ENCODE data around the gene FIZ1.
A peak's percentile ranks its signal among the peaks of the same experiment; 100 is the strongest.

FIZ1 gene

DNA sequence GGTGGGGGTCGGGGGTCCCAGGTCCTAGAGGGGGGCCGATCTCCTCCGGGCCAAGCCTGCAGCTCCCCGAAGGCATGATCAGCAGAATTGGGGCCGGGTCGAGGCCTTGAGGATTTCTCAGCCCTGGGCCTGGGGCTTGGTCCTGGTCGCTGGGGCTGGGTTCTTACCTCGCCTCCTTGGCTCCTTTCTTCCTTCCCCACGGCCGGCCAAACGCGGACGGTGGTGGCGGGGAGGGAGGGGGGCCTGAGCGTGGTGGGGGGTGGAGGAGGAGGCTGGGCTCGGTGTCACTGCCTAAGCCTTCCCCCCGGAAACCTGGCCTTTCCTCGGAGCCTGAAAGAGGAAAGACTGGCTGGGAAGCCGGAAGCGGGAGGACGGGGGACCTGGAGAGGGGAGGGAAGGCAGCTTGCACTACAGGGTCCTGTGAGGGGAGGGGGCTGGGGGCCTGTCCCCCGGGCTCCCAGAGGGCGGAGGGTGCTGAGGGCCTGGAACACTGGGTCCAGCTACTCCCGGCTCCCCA is 18.6 kb downstream of the FIZ1 start, which contains the start of gene ZNF579 (continued):
- no peak for TF ChIP-seq ZNF623 (tag by site-specific recombination; IDR thresholded peaks at IDR 0.05)
- no peak for TF ChIP-seq ZNF837 (tag by site-specific recombination; IDR thresholded peaks at IDR 0.05)
- no peak for TF ChIP-seq HOXD13 (CRISPR knock-in tag; IDR thresholded peaks at IDR 0.05; ENCODE audit: borderline replicate concordance)
- TF ChIP-seq ZNF169 (tag by site-specific recombination; IDR thresholded peaks at IDR 0.05), result no peak
- no peak for TF ChIP-seq ZNF239 (tag by site-specific recombination; IDR thresholded peaks at IDR 0.05)
- TF ChIP-seq ZNF521 (tag by site-specific recombination; IDR thresholded peaks at IDR 0.05), result no peak
- no peak for TF ChIP-seq ZNF121 (tag by site-specific recombination; IDR thresholded peaks at IDR 0.05)
- TF ChIP-seq ZNF777 (tag by site-specific recombination; IDR thresholded peaks at IDR 0.05; ENCODE audit: borderline replicate concordance), result no peak
- no peak for TF ChIP-seq ZNF624 (tag by site-specific recombination; IDR thresholded peaks at IDR 0.05)
- TF ChIP-seq, protein P1, sequence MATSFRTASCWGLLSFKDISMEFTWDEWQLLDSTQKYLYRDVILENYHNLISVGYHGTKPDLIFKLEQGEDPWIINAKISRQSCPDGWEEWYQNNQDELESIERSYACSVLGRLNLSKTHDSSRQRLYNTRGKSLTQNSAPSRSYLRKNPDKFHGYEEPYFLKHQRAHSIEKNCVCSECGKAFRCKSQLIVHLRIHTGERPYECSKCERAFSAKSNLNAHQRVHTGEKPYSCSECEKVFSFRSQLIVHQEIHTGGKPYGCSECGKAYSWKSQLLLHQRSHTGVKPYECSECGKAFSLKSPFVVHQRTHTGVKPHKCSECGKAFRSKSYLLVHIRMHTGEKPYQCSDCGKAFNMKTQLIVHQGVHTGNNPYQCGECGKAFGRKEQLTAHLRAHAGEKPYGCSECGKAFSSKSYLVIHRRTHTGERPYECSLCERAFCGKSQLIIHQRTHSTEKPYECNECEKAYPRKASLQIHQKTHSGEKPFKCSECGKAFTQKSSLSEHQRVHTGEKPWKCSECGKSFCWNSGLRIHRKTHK (tag by site-specific recombination; IDR thresholded peaks at IDR 0.05), result no peak
- TF ChIP-seq ZNF791 (tag by site-specific recombination; IDR thresholded peaks at IDR 0.05), result no peak
- TF ChIP-seq KLF8 (tag by site-specific recombination; IDR thresholded peaks at IDR 0.05), result peak; percentile 83
- no peak for TF ChIP-seq ZNF174 (tag by site-specific recombination; IDR thresholded peaks at IDR 0.05)
- no peak for TF ChIP-seq ZNF510 (tag by site-specific recombination; IDR thresholded peaks at IDR 0.05; ENCODE audit: insufficient replicate concordance)
- TF ChIP-seq ZNF292 (tag by site-specific recombination; IDR thresholded peaks at IDR 0.05; ENCODE audit: borderline replicate concordance, low read depth), result no peak
- no peak for TF ChIP-seq ZNF830 (tag by site-specific recombination; IDR thresholded peaks at IDR 0.05; ENCODE audit: low read depth)
- TF ChIP-seq KLF9 (tag by site-specific recombination; IDR thresholded peaks at IDR 0.05; ENCODE audit: low read depth), result no peak
- TF ChIP-seq, protein P2, sequence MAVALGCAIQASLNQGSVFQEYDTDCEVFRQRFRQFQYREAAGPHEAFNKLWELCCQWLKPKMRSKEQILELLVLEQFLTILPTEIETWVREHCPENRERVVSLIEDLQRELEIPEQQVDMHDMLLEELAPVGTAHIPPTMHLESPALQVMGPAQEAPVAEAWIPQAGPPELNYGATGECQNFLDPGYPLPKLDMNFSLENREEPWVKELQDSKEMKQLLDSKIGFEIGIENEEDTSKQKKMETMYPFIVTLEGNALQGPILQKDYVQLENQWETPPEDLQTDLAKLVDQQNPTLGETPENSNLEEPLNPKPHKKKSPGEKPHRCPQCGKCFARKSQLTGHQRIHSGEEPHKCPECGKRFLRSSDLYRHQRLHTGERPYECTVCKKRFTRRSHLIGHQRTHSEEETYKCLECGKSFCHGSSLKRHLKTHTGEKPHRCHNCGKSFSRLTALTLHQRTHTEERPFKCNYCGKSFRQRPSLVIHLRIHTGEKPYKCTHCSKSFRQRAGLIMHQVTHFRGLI (tag by site-specific recombination; IDR thresholded peaks at IDR 0.05), result no peak
- TF ChIP-seq ZNF654 (tag by site-specific recombination; IDR thresholded peaks at IDR 0.05; ENCODE audit: low read depth), result no peak
- no peak for TF ChIP-seq ZNF629 (tag by site-specific recombination; IDR thresholded peaks at IDR 0.05)
- no peak for TF ChIP-seq ZEB2 (tag by site-specific recombination; IDR thresholded peaks at IDR 0.05)
- TF ChIP-seq, protein P3, sequence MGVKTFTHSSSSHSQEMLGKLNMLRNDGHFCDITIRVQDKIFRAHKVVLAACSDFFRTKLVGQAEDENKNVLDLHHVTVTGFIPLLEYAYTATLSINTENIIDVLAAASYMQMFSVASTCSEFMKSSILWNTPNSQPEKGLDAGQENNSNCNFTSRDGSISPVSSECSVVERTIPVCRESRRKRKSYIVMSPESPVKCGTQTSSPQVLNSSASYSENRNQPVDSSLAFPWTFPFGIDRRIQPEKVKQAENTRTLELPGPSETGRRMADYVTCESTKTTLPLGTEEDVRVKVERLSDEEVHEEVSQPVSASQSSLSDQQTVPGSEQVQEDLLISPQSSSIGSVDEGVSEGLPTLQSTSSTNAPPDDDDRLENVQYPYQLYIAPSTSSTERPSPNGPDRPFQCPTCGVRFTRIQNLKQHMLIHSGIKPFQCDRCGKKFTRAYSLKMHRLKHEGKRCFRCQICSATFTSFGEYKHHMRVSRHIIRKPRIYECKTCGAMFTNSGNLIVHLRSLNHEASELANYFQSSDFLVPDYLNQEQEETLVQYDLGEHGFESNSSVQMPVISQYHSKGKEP (tag by site-specific recombination; IDR thresholded peaks at IDR 0.05), result peak; percentile 26; the same call in 1 of the 2 replicates
- no peak for TF ChIP-seq ZBTB48 (tag by site-specific recombination; IDR thresholded peaks at IDR 0.05)
- no peak for TF ChIP-seq ZNF16 (tag by site-specific recombination; IDR thresholded peaks at IDR 0.05; ENCODE audit: low read depth)
- TF ChIP-seq ZNF558 (tag by site-specific recombination; IDR thresholded peaks at IDR 0.05), result no peak
- TF ChIP-seq ZXDB (tag by site-specific recombination; IDR thresholded peaks at IDR 0.05), result peak; percentile 60
- TF ChIP-seq HOXC10 (CRISPR knock-in tag; IDR thresholded peaks at IDR 0.05), result peak; percentile 53; the same call in 1 of the 2 replicates
- TF ChIP-seq, protein P4, sequence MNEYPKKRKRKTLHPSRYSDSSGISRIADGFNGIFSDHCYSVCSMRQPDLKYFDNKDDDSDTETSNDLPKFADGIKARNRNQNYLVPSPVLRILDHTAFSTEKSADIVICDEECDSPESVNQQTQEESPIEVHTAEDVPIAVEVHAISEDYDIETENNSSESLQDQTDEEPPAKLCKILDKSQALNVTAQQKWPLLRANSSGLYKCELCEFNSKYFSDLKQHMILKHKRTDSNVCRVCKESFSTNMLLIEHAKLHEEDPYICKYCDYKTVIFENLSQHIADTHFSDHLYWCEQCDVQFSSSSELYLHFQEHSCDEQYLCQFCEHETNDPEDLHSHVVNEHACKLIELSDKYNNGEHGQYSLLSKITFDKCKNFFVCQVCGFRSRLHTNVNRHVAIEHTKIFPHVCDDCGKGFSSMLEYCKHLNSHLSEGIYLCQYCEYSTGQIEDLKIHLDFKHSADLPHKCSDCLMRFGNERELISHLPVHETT (tag by site-specific recombination; IDR thresholded peaks at IDR 0.05), result no peak
- no peak for TF ChIP-seq ZNF776 (tag by site-specific recombination; IDR thresholded peaks at IDR 0.05; ENCODE audit: borderline replicate concordance)
- TF ChIP-seq ZFP37 (tag by site-specific recombination; IDR thresholded peaks at IDR 0.05), result peak; percentile 70
- TF ChIP-seq IKZF3 (tag by site-specific recombination; IDR thresholded peaks at IDR 0.05), result peak; percentile 94

Measured in HEK293 (cell line).